H1 (cell line): ENCODE results near the gene SLIT3.

Source experiments
- CHD7 ChIP-seq: fragments of 300-600 bp; sonication (generic); IDR thresholded peaks from 2 replicates; pipeline ENCODE4 v1.7.1; 2012; ENCODE audit warnings: low read length, moderate library complexity, mild to moderate bottlenecking, inconsistent platforms; ENCODE audit not compliant: insufficient replicate concordance
- CTCF ChIP-seq, 3 experiments: IDR thresholded peaks; 1 replicate in 2 of 3; 2 replicates in 1 of 3; pipeline versions ENCODE4 v1.5.1 to v1.6.1; 2011; ENCODE audit warnings: low read length in 3 of 3, mild to moderate bottlenecking in 3 of 3, inconsistent platforms in 2 of 3, low read depth in 1 of 3, moderate library complexity in 1 of 3; ENCODE audit not compliant: insufficient read depth in 1 of 3; ENCODE audit errors: control extremely low read depth in 1 of 3
- EP300 ChIP-seq, 2 experiments: IDR thresholded peaks; 1 replicate in 1 of 2; 2 replicates in 1 of 2; pipeline ENCODE4 v1.6.1; 2011 to 2012; ENCODE audit warnings: low read depth in 2 of 2, low read length in 2 of 2, mild to moderate bottlenecking in 2 of 2, borderline replicate concordance in 1 of 2, inconsistent platforms in 1 of 2, moderate library complexity in 1 of 2
- POLR2A ChIP-seq, 2 experiments: IDR thresholded peaks; 1 replicate in 1 of 2; 2 replicates in 1 of 2; pipeline ENCODE4 v1.6.1; 2011; ENCODE audit warnings: low read depth in 2 of 2, low read length in 2 of 2, mild to moderate bottlenecking in 2 of 2; ENCODE audit errors: control extremely low read depth in 1 of 2
- POLR2AphosphoS5 ChIP-seq: IDR thresholded peaks from 2 replicates; pipeline ENCODE4 v1.6.1; 2011; ENCODE audit warnings: low read depth, low read length
- SP1 ChIP-seq: IDR thresholded peaks from 2 replicates; pipeline ENCODE4 v1.6.1; 2011; ENCODE audit warnings: low read depth, low read length
- TAF7 ChIP-seq: optimal IDR thresholded peaks from 2 replicates; pipeline ENCODE3; 2011; ENCODE audit warnings: low read depth, mild to moderate bottlenecking, inconsistent platforms, low read length, moderate library complexity, borderline replicate concordance
- TBP ChIP-seq: IDR thresholded peaks from 2 replicates; pipeline ENCODE4 v1.6.1; 2011; ENCODE audit warnings: low read depth, low read length, improper control_type of control experiment
- TF ChIP-seq, protein P1 (sequence below): IDR thresholded peaks from 2 replicates; pipeline ENCODE4 v1.6.1; 2012; ENCODE audit warnings: inconsistent platforms

DNA sequence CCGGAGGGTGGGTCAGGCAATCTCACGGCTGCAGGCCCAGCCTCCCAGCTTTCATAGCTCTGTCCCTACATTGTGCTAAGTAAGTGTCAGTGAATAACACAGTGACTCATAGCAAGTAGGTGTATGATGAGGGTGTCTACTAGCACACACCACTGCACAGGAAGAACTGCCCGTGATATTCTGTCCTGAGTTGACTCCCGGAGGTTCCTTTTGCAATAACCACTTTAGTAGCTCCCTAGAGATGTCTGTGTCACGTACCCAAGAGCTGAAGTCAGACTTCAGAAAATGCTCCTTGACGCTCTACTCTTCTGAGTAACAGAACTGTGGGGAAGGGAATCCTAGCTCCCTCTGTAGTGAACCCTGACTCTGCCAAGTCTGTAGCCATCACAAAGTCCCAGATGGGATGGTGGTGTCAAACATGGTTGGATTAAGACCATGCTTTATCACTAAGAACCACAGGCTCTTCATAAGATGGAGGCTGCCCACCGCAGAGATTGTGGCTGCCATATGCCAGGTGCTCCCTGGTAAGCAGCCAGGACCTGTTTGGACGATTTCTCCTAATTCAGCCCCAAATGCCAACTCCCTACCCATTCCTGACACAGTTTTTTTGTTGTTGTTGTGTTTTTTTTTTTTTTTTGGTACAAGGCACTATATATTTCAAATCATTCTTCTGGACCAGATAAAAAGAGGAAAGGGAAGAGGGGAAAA lies 369.1 kb downstream of the SLIT3 start:
- TF ChIP-seq CTCF (IDR thresholded peaks at IDR 0.05; ENCODE audit: control extremely low read depth in 1 of 3, insufficient read depth in 1 of 3, low read depth in 1 of 3, low read length in 3 of 3) (no peak), SP1 (no peak), EP300 (IDR thresholded peaks at IDR 0.05; ENCODE audit: borderline replicate concordance in 1 of 2, low read depth in 2 of 2, low read length in 2 of 2) (no peak), POLR2AphosphoS5 (no peak), POLR2A (IDR thresholded peaks at IDR 0.05; ENCODE audit: control extremely low read depth in 1 of 2, low read depth in 2 of 2, low read length in 2 of 2) (no peak), CHD7 (no peak), TAF7 (no peak), TBP (no peak)
- TF ChIP-seq, protein P1, sequence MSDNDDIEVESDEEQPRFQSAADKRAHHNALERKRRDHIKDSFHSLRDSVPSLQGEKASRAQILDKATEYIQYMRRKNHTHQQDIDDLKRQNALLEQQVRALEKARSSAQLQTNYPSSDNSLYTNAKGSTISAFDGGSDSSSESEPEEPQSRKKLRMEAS, result no peak
